COLO829 (cell line): ENCODE measurements around the gene ESCO1.
"Not testable (repeated sequence)": the region's sequence is repeated elsewhere in the genome, so short reads cannot be mapped to it uniquely, and the experiment has no call there.

Experiments used
- DNase-seq: peaks from one replicate; pipeline ENCODE4 v3.0.0; 2012; ENCODE audit warnings: low spot score

The ESCO1 gene

GRCh38 chr18:21592361-21592760 lies 8.1 kb downstream of the ESCO1 start:
- not testable (repeated sequence) for DNase-seq

DNA sequence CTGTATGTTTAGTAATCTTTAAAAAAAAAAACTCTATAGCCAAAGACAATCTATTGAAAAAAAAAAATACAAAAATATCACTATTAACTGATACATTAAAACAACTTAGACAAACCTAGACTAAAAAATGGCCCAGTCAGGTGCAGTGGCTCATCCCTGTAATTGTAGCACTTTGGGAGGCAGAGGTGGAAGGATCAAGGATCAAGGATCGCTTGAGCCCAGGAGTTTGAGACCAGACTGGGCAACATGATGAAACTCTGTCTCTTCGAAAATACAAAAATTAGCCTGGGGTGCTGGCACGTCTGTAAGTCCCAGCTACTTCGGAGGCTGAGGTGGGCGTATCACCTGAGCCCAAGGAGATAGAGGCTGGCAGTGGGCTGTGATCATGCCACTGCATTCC lies 16.1 kb downstream of the ESCO1 start:
- no peak for DNase-seq

GRCh38 chr18:21575656-21576055 lies 24.8 kb downstream of the ESCO1 start:
- no peak for DNase-seq

DNA sequence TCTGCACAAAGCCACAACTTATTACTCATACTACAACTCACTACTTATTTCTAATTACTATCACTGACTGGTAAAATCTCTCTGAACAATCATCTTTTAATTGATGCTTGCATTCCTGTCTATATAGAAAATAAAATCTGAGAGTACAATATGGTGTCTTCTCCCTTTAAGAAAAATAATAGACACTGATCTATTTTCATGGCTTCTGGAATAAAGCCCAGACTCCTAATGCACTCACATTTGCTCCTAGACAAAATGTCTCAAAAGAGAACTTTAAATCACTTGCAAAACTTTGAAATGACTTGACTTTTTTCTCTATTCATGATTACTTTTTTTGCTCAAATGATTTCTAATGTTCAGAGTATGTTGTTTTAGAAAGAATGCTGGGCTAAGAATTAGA lies 28.7 kb downstream of the ESCO1 start:
- DNase-seq, result no peak

GRCh38 chr18:21559195-21559594 lies 41.3 kb downstream of the ESCO1 start:
- no peak for DNase-seq

- DNase-seq, result no peak
Observed at GRCh38 chr18:21557607-21558253, 42.8 kb downstream of the ESCO1 start.

DNA sequence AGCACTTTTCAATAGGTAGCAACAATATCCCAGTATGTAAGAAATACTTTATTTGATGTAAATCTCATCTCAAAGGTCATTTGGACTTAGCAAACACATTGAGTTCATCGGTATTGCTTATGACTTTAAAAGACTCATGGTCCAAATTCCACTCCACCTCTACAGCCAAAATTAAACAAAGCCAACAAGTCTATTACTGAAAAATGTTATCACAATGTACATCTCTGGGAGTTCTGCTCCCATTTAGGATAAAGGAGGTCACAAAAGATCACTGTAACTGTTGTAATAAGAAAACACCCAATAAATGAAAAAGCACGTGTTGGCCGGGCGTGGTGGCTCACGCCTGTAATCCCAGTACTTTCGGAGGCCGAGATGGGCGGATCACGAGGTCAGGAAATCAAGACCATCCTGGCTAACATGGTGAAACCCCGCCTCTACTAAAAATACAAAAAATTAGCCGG lies 50.0 kb downstream of the ESCO1 start:
- DNase-seq, result no peak

DNA sequence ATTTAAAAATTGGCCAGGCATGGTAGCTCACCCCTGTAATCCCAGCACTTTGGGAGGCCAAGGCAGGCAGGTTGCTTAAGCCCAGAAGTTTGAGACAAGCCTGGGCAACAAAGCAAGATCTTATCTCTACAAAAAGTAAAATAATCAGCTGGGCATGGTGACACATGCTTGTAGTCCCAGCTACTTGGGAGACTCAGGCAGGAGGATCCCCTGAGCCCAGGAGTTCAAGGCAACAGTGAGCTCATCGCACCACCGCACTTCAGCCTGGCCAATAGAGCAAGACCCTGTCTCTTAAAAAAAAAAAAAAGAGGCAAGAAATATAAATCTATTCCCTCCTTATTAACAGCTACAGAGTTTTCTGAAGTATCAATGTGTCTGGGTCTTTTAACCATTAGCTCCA lies 51.9 kb downstream of the ESCO1 start:
- DNase-seq, result no peak

GRCh38 chr18:21546423-21546822 lies 54.1 kb downstream of the ESCO1 start:
- DNase-seq, result no peak

- DNase-seq, result no peak
Observed at GRCh38 chr18:21538230-21538629, 62.3 kb downstream of the ESCO1 start.

- no peak for DNase-seq
Observed at GRCh38 chr18:21534327-21534726, 66.2 kb downstream of the ESCO1 start.

DNA sequence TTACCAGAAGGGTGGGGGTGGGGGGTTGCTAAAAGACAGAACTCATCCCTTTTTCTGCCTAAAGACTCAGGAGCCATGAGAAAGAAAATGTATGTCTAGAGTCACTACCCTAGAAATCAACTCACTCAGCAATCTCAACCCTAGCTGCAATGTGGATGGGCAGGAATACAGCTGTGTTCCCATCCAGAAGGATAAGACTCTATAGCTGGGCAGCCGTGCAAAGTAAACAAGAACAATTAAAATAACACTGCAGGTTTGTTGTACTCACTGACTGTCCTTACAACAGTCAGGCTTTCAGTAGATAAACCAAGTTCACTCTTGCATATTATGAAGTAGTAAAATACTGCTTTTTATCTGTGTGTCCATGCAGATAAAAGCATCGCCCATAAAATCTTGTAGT lies 74.0 kb downstream of the ESCO1 start:
- DNase-seq, result no peak

- no peak for DNase-seq
Observed at GRCh38 chr18:21525916-21526315, 74.6 kb downstream of the ESCO1 start.

- DNase-seq, result no peak
Observed at GRCh38 chr18:21522530-21522929, 78.0 kb downstream of the ESCO1 start.

GRCh38 chr18:21513741-21514140 lies 86.8 kb downstream of the ESCO1 start:
- DNase-seq, result no peak

DNA sequence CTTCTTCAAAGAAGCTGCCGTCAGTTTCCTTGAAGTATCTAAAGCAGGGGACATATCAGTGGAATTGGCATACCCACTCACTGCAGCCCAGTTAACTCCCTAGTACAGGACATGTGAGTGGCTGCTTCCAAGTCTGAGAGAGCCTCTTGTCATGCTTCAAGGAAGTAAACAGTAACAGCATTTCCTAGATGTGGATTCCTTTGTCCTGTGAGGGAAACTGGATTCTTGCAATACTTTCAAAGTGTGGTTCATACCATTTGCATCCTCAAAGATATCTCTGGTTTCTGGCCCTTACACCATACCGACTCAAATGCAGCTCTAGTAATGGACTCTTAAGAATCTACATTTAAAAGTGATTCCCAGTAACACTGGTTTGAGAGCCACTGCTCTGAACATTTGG lies 87.2 kb downstream of the ESCO1 start:
- DNase-seq, result no peak

DNA sequence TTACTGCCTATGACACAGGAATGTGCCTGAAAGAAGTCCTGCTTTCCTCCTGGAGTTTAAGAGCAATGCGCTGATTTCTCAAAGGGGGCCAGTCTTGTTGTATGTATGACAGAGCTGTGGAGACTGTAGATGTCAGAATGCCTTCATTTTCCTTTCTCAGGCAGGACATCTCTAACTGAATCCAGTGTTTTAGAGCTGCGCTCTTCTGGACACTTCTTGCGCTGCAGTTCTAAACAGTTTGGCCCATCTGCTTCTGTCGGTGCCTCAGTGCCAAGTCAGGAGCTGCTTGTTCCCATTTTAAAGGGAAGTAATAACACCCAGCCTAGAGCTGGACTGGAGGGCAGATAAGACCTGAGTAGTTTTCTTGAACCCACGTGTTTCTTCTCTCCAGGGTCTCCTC lies 91.4 kb downstream of the ESCO1 start:
- DNase-seq, result no peak

- DNase-seq, result no peak
Observed at GRCh38 chr18:21507913-21508701, 92.4 kb downstream of the ESCO1 start.

DNA sequence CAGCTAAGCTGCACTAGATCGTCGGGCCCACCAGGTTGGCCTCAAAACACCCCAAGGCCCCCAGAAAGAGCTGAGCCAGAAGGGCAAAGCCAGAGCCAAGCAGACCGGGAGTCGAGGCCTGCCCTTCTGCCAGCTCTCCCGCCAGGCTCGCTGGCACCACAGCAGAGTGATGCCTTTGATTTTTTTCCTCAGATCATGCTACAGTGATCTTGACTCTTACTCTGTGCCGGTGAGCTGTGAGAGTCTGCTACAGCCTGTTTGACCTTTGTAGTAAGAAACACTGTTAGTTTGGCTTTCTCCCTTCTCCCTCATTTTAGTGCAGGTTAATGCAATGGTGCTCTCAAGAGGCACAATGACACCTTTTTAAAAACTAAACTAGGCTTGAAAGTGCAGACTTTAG lies 97.8 kb downstream of the ESCO1 start:
- no peak for DNase-seq

DNA sequence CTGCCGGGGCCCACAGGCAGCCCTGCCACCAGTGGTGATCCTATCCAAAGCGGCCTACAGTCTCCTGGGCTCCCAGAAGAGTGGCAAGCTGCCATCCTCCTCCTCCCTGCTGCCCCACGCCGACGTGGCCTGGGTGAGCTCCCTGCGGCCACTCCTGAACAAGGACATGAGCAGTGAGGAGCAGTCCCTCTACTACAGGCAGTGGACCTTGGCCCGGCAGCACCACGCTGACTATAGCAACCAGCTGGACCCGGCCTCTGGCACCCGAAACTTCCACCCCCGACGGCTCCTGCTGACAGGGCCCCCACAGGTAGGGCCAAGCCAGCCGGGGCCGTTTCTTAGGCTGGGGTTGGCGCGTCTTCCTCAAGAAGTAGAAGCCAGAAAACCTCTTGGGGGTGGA lies 100.5 kb downstream of the ESCO1 start:
- no peak for DNase-seq

DNA sequence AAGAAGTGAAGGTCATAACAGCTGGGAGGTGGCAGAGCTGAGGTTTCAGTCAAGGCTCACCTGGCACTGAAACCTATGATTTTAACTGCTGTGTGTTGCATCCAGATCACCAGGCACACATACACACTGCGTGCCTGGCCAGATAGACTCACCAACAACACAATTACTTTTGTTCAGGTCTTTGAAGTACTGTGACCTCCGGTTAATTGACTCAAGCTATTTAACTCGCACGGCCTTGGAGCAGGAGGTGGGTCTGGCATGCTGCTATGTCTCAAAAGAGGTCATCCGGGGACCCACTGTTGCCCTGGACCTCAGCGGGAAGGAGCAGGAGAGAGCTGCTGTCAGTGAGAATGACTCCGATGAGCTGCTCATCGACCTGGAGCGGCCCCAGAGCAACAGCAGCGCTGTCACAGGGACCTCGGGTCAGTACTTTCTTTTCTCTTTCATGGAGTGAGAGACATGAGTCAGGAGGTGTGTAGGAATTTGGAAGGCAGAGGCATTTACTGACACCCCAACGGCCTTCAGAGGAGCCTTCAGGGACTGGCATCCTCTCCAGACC lies 104.1 kb downstream of the ESCO1 start:
- DNase-seq, result no peak

- DNase-seq, result no peak
Observed at GRCh38 chr18:21490748-21491147, 109.8 kb downstream of the ESCO1 start.

- DNase-seq, result no peak
Observed at GRCh38 chr18:21489919-21490495, 110.5 kb downstream of the ESCO1 start.
